K562 (cell line): ENCODE data around the gene HAUS6. TPM values are rescaled to one million over a fixed set of nuclear protein-coding genes. Genes with fewer than 3 reads are reported as not detected.

Experiments
- HDAC3 ChIP-seq: fragments of 450-650 bp; IDR thresholded peaks from 2 replicates; pipeline ENCODE4 v1.6.1; 2018; ENCODE audit warnings: borderline replicate concordance, mild to moderate bottlenecking, moderate library complexity; ENCODE audit not compliant: partially characterized antibody
- JUN ChIP-seq, 2 experiments: sonication (generic) in 1 of 2; formaldehyde crosslinking in 1 of 2; IDR thresholded peaks; 2 replicates each; pipeline versions ENCODE4 v1.6.1 to v1.8.0; 2012 to 2022; ENCODE audit warnings: borderline replicate concordance in 2 of 2, mild to moderate bottlenecking in 2 of 2, improper control_type of control experiment in 1 of 2, low read depth in 1 of 2, low read length in 1 of 2, missing genetic modification reagents in 1 of 2
- MGA ChIP-seq: fragments of 450-650 bp; IDR thresholded peaks from 2 replicates; pipeline ENCODE4 v1.6.1; 2016; ENCODE audit warnings: mild to moderate bottlenecking, moderate library complexity
- REST ChIP-seq, 2 experiments: fragments of 450-650 bp; formaldehyde crosslinking in 1 of 2; IDR thresholded peaks; 2 replicates each; pipeline versions ENCODE4 v1.4.0 to v1.6.1; 2014 to 2020; ENCODE audit warnings: mild to moderate bottlenecking in 2 of 2, borderline replicate concordance in 1 of 2, low read depth in 1 of 2
- polyA plus RNA-seq, 8 experiments: library from polyadenylated mRNA; depleted of rRNA in 4 of 8; stranded (reverse) in 5 of 8; unstranded in 3 of 8; fragments of >200 nt; fragmentation: Nextera tagmentation in 2 of 8; fragmentation: Illumina TruSeq in 1 of 8; extraction: Ambion mirVana in 2 of 8; extraction: Trizol in 1 of 8; gene quantifications; 2 replicates each; pipeline versions ENCODE4 v1.2.1 to v1.2.3, GENCODE V29; 2011 to 2014; ENCODE audit warnings: inconsistent platforms in 1 of 8, missing spikeins in 1 of 8
- total RNA-seq, 7 experiments: library from RNA; depleted of rRNA in 6 of 7; stranded (reverse); fragments of >200 nt in 6 of 7; fragmentation: Illumina TruSeq in 2 of 7; extraction: Trizol in 2 of 7; gene quantifications; 2 replicates each; pipeline versions ENCODE4 v1.2.1 to v1.2.3, GENCODE V29; 2011 to 2021; ENCODE audit warnings: low replicate concordance in 1 of 7

Gene HAUS6
- total and polyA plus RNA-seq, 9 of the 15 experiments (the other 6 are each of a cell fraction or from before 2014, with no cell fraction given): 10.2 to 31.7 (median 23.1) TPM

GRCh38 chr9:19048966-19049916, 53.5 kb downstream of the HAUS6 start, which contains the start of gene RRAGA (continued):
- TF ChIP-seq HDAC3 (no peak), MGA (peak; percentile 74), REST (IDR thresholded peaks at IDR 0.05; ENCODE audit: borderline replicate concordance) (0 out of 2 replicates have a peak, but pooled peaks have one; percentile 45), REST (CRISPR knock-in tag; IDR thresholded peaks at IDR 0.05; ENCODE audit: low read depth) (no peak), JUN (IDR thresholded peaks at IDR 0.05; ENCODE audit: borderline replicate concordance, low read depth, low read length) (0 out of 2 replicates have a peak, but pooled peaks have one; percentile 14), JUN (CRISPR knock-in tag; IDR thresholded peaks at IDR 0.05; ENCODE audit: borderline replicate concordance) (no peak)
